Measurements from ENCODE around the gene REEP1. TPM values are rescaled to one million over a fixed set of nuclear protein-coding genes. Genes with fewer than 3 reads are reported as not detected.

Gene REEP1
- total and polyA plus RNA-seq, 2 of the 8 experiments (the other 6 are each of a cell fraction or from before 2014, with no cell fraction given): 0.74 to 1.5 TPM

GRCh38 chr2:86284401-86284841 lies 53.0 kb downstream of the REEP1 start:
- Histone ChIP-seq H3K27me3 (replicated peaks in 1 of 4; ENCODE audit: control insufficient read depth in 3 of 4, extremely low read depth in 1 of 4, insufficient read depth in 3 of 4, low read length in 3 of 4) (no peaks in the 10 kb centered on the region), H2BK12ac (ENCODE audit: low read depth, low read length) (0 out of 2 replicates have a peak overlapping the region, but pooled peaks have one; percentile 50)

More at GRCh38 chr2:86284401-86284841, 53.0 kb downstream of the REEP1 start:
- ChIA-PET POLR2A (ENCODE audit: partially characterized antibody) (no interaction called here), CTCF (ENCODE audit: partially characterized antibody) (interaction anchor here (1.0 to 2.6 kb wide), 3 partner anchors 14 to 67 kb away, joined by 3 to 11 read pairs (median 9); no protein-coding TSS in a partner anchor)
- no peak overlapping the region for H2BK120ac ChIP-seq (replicated peaks; ENCODE audit: low read depth, low read length)
- H3K79me1 ChIP-seq (ENCODE audit: low read depth, low read length): no peaks in the 10 kb centered on the region
- H4K20me1 ChIP-seq (replicated peaks in 1 of 2; ENCODE audit: control insufficient read depth in 1 of 2, insufficient read depth in 2 of 2, low read length in 2 of 2): no peaks in the 10 kb centered on the region
- H3K79me2 ChIP-seq (ENCODE audit: control insufficient read depth in 1 of 2, insufficient read depth in 2 of 2, low read length in 2 of 2): no peaks in the 10 kb centered on the region
- no peak for FAIRE-seq
- H3K56ac ChIP-seq (replicated peaks; ENCODE audit: insufficient read length, low read depth, low read length): no peak overlapping the region
- no peak overlapping the region for H3K23ac ChIP-seq (ENCODE audit: insufficient read length)
- no peak overlapping the region for H3K4me2 ChIP-seq (ENCODE audit: insufficient read depth in 1 of 2, low read depth in 2 of 2, low read length in 2 of 2)
- no peak overlapping the region for H4K91ac ChIP-seq (replicated peaks; ENCODE audit: insufficient read length, low read length)
- 78% methylated on average over 11 of the region's 12 CpGs; no CpG with 5 or more reads in 1 of the 2 experiments for WGBS, 2 experiments (ENCODE audit: extremely low coverage in 1 of 2, insufficient coverage in 1 of 2, insufficient read length in 1 of 2, insufficient replicate concordance in 2 of 2, low coverage in 1 of 2, low lambda C conversion rate in 2 of 2, missing lambda C conversion rate in 1 of 2)
- H3K27ac ChIP-seq (ENCODE audit: low read depth, low read length): no peak overlapping the region
- H3K18ac ChIP-seq (ENCODE audit: extremely low read depth, low read length): no peak overlapping the region
- no peak overlapping the region for H3K9ac ChIP-seq (replicated peaks in 1 of 4; ENCODE audit: extremely low read depth in 1 of 4, low read depth in 3 of 4, low read length in 3 of 4)
- H2BK20ac ChIP-seq (ENCODE audit: low read length): no peak overlapping the region
- H2AK5ac ChIP-seq (ENCODE audit: low read depth, low read length): 0 out of 2 replicates have a peak overlapping the region, but pooled peaks have one; percentile 39
- H3K36me3 ChIP-seq (ENCODE audit: control insufficient read depth in 2 of 4, insufficient read depth in 4 of 4, low read length in 3 of 4): no peaks in the 10 kb centered on the region
- H3K4me1 ChIP-seq (replicated peaks in 1 of 4; ENCODE audit: control insufficient read depth in 3 of 4, insufficient read depth in 4 of 4, low read length in 3 of 4): no peaks in the 10 kb centered on the region
- no peak overlapping the region for H4K5ac ChIP-seq (ENCODE audit: insufficient read length, low read depth, low read length)
- no peak overlapping the region for H2AFZ ChIP-seq (ENCODE audit: low read length)
- no peak overlapping the region for H3K4ac ChIP-seq (replicated peaks; ENCODE audit: insufficient read length, low read depth, low read length)
- no peak overlapping the region for H4K8ac ChIP-seq (ENCODE audit: extremely low read depth, insufficient read depth, low read length)
- TF ChIP-seq EGR1 (IDR thresholded peaks at IDR 0.05; ENCODE audit: borderline replicate concordance, low read depth, low read length) (no peak), POLR2A (IDR thresholded peaks at IDR 0.05; ENCODE audit: control extremely low read depth in 1 of 2, low read depth in 2 of 2, low read length in 2 of 2) (no peak), BCL11A (IDR thresholded peaks at IDR 0.05; ENCODE audit: low read depth in 2 of 2, low read length in 2 of 2) (no peak), SIN3A (conservative IDR thresholded peaks at IDR 0.05 in 1 of 2, IDR thresholded peaks at IDR 0.05 in 1 of 2; ENCODE audit: low read depth in 1 of 2, low read length in 2 of 2) (no peak), RXRA (IDR thresholded peaks at IDR 0.05; ENCODE audit: insufficient read depth, low read depth, low read length) (no peak), CBX8 (IDR thresholded peaks at IDR 0.05; ENCODE audit: borderline replicate concordance, low read depth, low read length) (no peak), SRF (IDR thresholded peaks at IDR 0.05; ENCODE audit: low read depth, low read length) (no peak)
- no peaks in the 10 kb centered on the region for H3K23me2 ChIP-seq (ENCODE audit: low read depth, low read length)
- no peak overlapping the region for H2BK5ac ChIP-seq (ENCODE audit: low read depth, low read length)
- no peak for DNase-seq (ENCODE audit: low read depth in 1 of 2, low spot score in 2 of 2)
- no peak overlapping the region for H3K14ac ChIP-seq (ENCODE audit: insufficient read length)
- H3K4me3 ChIP-seq (ENCODE audit: extremely low read depth in 1 of 4, insufficient read depth in 2 of 4, low read depth in 3 of 4, low read length in 4 of 4): no peak overlapping the region
- 0 out of 2 replicates have a peak overlapping the region, but pooled peaks have one; percentile 72 for H2BK15ac ChIP-seq (ENCODE audit: low read length)
- no peaks in the 10 kb centered on the region for H3K9me3 ChIP-seq (ENCODE audit: insufficient read depth in 2 of 2, low read depth in 1 of 2, low read length in 1 of 2)

Measured in H1 (cell line).